Gastroesophageal sphincter (tissue), 3 donors: Measurements from ENCODE around the gene SCGB1D1.
A peak's percentile ranks its signal among the peaks of the same experiment; 100 is the strongest.

Experiments
- POLR2AphosphoS5 ChIP-seq: sonication (generic); formaldehyde crosslinking; IDR thresholded peaks from one replicate; pipeline ENCODE4 v1.6.1; 2017; ENCODE audit warnings: antibody characterized with exemption
- TF ChIP-seq, protein P1 (sequence below), 4 experiments: fragments of 200-600 bp in 2 of 4; fragments of 450-650 bp in 2 of 4; sonication (generic) in 1 of 4; IDR thresholded peaks; one replicate each; pipeline ENCODE4 v1.5.1; 2017 to 2019; ENCODE audit warnings: antibody characterized with exemption in 4 of 4, mild to moderate bottlenecking in 2 of 4, moderate library complexity in 2 of 4

- no peak for TF ChIP-seq POLR2AphosphoS5
- TF ChIP-seq, protein P1, sequence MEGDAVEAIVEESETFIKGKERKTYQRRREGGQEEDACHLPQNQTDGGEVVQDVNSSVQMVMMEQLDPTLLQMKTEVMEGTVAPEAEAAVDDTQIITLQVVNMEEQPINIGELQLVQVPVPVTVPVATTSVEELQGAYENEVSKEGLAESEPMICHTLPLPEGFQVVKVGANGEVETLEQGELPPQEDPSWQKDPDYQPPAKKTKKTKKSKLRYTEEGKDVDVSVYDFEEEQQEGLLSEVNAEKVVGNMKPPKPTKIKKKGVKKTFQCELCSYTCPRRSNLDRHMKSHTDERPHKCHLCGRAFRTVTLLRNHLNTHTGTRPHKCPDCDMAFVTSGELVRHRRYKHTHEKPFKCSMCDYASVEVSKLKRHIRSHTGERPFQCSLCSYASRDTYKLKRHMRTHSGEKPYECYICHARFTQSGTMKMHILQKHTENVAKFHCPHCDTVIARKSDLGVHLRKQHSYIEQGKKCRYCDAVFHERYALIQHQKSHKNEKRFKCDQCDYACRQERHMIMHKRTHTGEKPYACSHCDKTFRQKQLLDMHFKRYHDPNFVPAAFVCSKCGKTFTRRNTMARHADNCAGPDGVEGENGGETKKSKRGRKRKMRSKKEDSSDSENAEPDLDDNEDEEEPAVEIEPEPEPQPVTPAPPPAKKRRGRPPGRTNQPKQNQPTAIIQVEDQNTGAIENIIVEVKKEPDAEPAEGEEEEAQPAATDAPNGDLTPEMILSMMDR (IDR thresholded peaks at IDR 0.05), result peak; percentile 33 to 73 (median 63)
Observed at GRCh38 chr11:62171261-62171723, 18.7 kb upstream of the SCGB1D1 start.
